ENCODE data around the gene SLC2A5. TPM values are rescaled to one million over a fixed set of nuclear protein-coding genes. Genes with fewer than 3 reads are reported as not detected.

Gene SLC2A5
- total RNA-seq, 1 donor from 2014 or later = 0.98 TPM

GRCh38 chr1:9061252-9061960, 8.0 kb downstream of the SLC2A5 start:
- DNase-seq (peak; percentile 56), ATAC-seq (peak; percentile 42)
- no peaks in the 10 kb centered on the region for H3K9me3 ChIP-seq
- no peaks in the 10 kb centered on the region for H3K36me3 ChIP-seq
- no peak overlapping the region for H3K27ac ChIP-seq
- peaks cover 7% of the 10 kb centered on the region for H3K4me1 ChIP-seq
- TF ChIP-seq CTCF (IDR thresholded peaks at IDR 0.05) = no peak
- no peak overlapping the region for H3K4me3 ChIP-seq
- intact Hi-C loops (cut with DNase I) = no loop called here
- H3K27me3 ChIP-seq = no peaks in the 10 kb centered on the region

DNA sequence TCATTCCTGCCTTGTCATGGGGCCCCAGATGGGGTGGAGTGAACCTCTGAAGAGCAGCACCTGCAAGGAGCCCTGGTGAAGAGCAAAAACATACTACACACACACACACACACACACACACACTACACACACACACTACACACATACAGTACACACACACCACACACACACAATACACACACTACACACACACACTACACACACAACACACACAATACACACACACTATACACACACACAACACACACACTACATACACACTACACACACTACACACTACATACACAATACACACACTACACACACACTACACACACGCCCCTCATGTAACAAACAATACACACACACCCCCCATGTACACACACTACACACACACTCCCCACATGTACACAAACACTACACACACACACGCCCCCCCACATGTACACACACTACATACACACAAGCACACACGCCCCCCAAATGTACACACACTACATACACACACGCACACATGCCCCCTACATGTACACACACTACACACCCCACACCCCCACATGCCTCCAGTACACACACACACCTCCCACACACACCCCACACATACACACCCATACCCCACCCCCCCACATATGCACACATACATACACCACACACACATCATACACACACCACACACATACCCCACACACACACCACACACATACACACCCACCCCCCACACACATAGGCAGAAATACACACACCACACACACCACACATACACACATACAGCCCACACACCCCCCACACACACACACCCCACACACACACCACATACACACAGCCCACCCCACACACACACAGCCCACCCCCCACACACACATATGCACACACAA, 9.3 kb downstream of the SLC2A5 start:
- Histone ChIP-seq H3K27ac (no peak overlapping the region), H3K4me1 (peaks cover 7% of the 10 kb centered on the region), H3K36me3 (no peaks in the 10 kb centered on the region), H3K27me3 (no peaks in the 10 kb centered on the region), H3K9me3 (no peaks in the 10 kb centered on the region), H3K4me3 (no peak overlapping the region)
- ATAC-seq (peak; percentile 7), DNase-seq (peak; percentile 6)
- intact Hi-C loops (cut with DNase I) = no loop called here
- no peak for TF ChIP-seq CTCF (IDR thresholded peaks at IDR 0.05)

DNA sequence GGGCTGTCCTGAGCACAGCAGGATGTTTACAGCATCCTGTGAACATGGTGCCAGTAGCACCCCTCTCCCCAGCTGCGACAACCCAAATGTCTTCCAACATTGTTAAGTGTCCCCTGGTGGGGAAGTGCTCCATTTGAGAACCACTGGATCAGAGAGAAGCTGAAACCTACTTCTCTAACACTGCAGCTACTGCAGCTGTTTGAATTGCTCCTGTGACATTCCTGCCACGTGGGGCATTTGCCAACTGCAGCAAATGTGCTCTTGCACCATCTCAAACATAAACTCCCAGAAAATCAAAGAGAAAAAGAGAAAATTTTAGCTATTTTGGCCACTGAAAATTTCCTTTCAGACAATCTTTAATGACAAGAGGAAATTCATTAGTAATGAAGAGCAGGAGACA, 11.0 kb downstream of the SLC2A5 start:
- Histone ChIP-seq H3K36me3 (no peaks in the 10 kb centered on the region), H3K27ac (no peak overlapping the region), H3K4me3 (no peak overlapping the region), H3K4me1 (no peaks in the 10 kb centered on the region), H3K9me3 (no peaks in the 10 kb centered on the region), H3K27me3 (no peaks in the 10 kb centered on the region)
- ATAC-seq = no peak
- DNase-seq = no peak
- TF ChIP-seq CTCF (IDR thresholded peaks at IDR 0.05) = no peak
- intact Hi-C loops (cut with DNase I) = no loop called here

GRCh38 chr1:9057851-9058250, 11.6 kb downstream of the SLC2A5 start:
- H3K27ac ChIP-seq = no peak overlapping the region
- H3K4me1 ChIP-seq = no peaks in the 10 kb centered on the region
- H3K36me3 ChIP-seq = no peaks in the 10 kb centered on the region
- ATAC-seq (peak; percentile 28), DNase-seq (peak; percentile 46)
- intact Hi-C loops (cut with DNase I) = no loop called here
- no peaks in the 10 kb centered on the region for H3K27me3 ChIP-seq
- no peaks in the 10 kb centered on the region for H3K9me3 ChIP-seq
- no peak for TF ChIP-seq CTCF (IDR thresholded peaks at IDR 0.05)
- no peak overlapping the region for H3K4me3 ChIP-seq

DNA sequence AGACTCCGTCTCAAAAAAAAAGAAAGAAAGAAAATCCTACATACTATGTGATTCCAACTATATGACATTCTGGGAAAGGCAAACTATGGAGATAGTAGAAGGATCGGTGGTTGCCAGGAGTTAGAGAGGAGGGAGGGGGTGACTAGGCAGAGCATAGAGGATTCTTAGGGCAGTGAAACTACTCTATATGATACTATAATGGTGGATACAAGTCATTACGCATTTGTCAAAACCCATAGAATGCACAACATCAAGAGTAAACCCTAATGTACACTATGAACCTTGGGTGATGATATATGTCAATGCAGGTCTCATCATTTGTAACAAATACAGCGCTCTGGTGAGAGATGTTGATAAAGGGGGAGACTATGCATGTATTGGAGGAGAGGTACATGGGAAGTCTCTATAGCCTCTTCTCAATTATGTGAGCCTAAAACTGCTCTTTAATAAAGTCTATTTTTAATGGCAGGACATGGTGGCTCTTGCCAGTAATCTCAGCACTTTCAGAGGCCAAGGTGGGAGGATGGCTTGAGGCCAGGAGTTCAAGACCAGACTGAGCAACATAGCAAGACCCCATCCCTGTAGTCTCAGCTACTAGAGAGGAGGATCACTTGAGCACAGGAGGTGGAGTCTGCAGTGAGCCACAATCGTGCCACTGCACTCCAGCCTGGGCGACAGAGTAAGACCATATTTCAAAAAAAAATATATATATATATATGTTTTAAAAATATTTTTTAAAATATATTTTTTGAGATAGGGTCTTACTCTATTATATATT, 17.0 kb downstream of the SLC2A5 start:
- no peak for DNase-seq
- ATAC-seq = no peak
- no peak overlapping the region for H3K4me3 ChIP-seq
- no peaks in the 10 kb centered on the region for H3K4me1 ChIP-seq
- TF ChIP-seq CTCF (IDR thresholded peaks at IDR 0.05) = no peak
- H3K27me3 ChIP-seq = no peaks in the 10 kb centered on the region
- no peak overlapping the region for H3K27ac ChIP-seq
- no peaks in the 10 kb centered on the region for H3K36me3 ChIP-seq
- H3K9me3 ChIP-seq = no peaks in the 10 kb centered on the region
- intact Hi-C loops (cut with DNase I) = no loop called here
